B cell (primary cell): Measurements from ENCODE around the gene ANKRD11.

Source experiments
- CTCF ChIP-seq: fragments of 200-600 bp; IDR thresholded peaks from one replicate; pipeline ENCODE4 v1.8.0; 2022; ENCODE audit warnings: antibody characterized with exemption, mild to moderate bottlenecking
- EZH2 ChIP-seq: IDR thresholded peaks from 2 replicates; pipeline ENCODE4 v1.6.1; 2012; ENCODE audit warnings: borderline replicate concordance, low read depth, mild to moderate bottlenecking, moderate library complexity, low read length; ENCODE audit not compliant: insufficient read depth, poor library complexity, severe bottlenecking

- TF ChIP-seq CTCF (no peak), EZH2 (no peak)
These were observed 132.0 kb downstream of the ANKRD11 start for GRCh38 chr16:89358030-89359005.
